ENCODE results near the gene CCDC6. TPM values are rescaled to one million over a fixed set of nuclear protein-coding genes. Genes with fewer than 3 reads are reported as not detected.

CCDC6 gene
- polyA plus RNA-seq, 1 donor (not counting 4 experiments of a cell fraction or from before 2014, with no cell fraction given), result 46.5 TPM

DNA sequence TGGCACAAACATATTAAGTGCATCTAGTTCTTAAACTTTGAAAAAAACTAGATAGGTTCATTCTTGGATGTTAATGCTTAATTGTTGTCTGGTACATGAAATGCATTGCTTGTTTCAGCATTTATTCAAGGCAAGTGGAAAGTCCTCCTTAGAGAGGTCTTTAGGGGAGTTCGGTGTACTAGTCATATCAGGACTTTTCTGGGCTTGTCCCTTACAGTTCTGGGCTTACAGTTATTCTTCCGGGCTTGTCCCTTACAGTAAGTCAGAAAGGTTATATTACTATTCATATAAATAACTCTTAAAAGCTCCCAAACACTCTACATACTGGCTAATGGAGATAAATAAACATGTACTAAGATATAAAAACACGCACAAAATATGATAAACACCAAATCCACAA, 91.5 kb downstream of the CCDC6 start:
- Histone ChIP-seq H3K27ac (ENCODE audit: control insufficient read depth, insufficient read depth, low read length) (no peak overlapping the region), H4K20me1 (ENCODE audit: control insufficient read depth, extremely low read depth, insufficient read depth, low read length) (no peaks in the 10 kb centered on the region), H3K27me3 (ENCODE audit: control insufficient read depth, extremely low read depth, insufficient read depth, low read length) (no peaks in the 10 kb centered on the region), H3K79me2 (ENCODE audit: control insufficient read depth, insufficient read depth, low read length) (peaks cover 9% of the 10 kb centered on the region), H3K4me2 (ENCODE audit: control insufficient read depth, extremely low read depth, insufficient read depth, low read depth, low read length) (no peak overlapping the region), H3K4me1 (ENCODE audit: control insufficient read depth, extremely low read depth, insufficient read depth, low read length) (peaks cover 2% of the 10 kb centered on the region), H3K9me1 (ENCODE audit: control insufficient read depth, extremely low read depth, insufficient read depth, low read length) (no peaks in the 10 kb centered on the region), H2AFZ (ENCODE audit: control insufficient read depth, low read length) (no peak overlapping the region), H3K9ac (ENCODE audit: control insufficient read depth, extremely low read depth, insufficient read depth, low read length) (no peak overlapping the region), H3K36me3 (ENCODE audit: control insufficient read depth in 2 of 2, extremely low read depth in 1 of 2, insufficient read depth in 2 of 2, low read length in 2 of 2) (peaks cover 12 to 13% of the 10 kb centered on the region in 2 experiments), H3K9me3 (ENCODE audit: control insufficient read depth, low read depth, low read length) (no peaks in the 10 kb centered on the region), H3K4me3 (ENCODE audit: control insufficient read depth in 2 of 3, extremely low read depth in 1 of 3, insufficient read depth in 2 of 3, low read depth in 1 of 3, low read length in 3 of 3) (no peak overlapping the region)
- dilution Hi-C loops (cut with MboI; ENCODE audit: extremely low pct_ligation_motif_present, low sequenced_read_pairs), result no loop called here
- TF ChIP-seq EZH2 (IDR thresholded peaks at IDR 0.05; ENCODE audit: low read length), result no peak
- TF ChIP-seq, protein P1, sequence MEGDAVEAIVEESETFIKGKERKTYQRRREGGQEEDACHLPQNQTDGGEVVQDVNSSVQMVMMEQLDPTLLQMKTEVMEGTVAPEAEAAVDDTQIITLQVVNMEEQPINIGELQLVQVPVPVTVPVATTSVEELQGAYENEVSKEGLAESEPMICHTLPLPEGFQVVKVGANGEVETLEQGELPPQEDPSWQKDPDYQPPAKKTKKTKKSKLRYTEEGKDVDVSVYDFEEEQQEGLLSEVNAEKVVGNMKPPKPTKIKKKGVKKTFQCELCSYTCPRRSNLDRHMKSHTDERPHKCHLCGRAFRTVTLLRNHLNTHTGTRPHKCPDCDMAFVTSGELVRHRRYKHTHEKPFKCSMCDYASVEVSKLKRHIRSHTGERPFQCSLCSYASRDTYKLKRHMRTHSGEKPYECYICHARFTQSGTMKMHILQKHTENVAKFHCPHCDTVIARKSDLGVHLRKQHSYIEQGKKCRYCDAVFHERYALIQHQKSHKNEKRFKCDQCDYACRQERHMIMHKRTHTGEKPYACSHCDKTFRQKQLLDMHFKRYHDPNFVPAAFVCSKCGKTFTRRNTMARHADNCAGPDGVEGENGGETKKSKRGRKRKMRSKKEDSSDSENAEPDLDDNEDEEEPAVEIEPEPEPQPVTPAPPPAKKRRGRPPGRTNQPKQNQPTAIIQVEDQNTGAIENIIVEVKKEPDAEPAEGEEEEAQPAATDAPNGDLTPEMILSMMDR (optimal IDR thresholded peaks at IDR 0.05 in 1 of 3, IDR thresholded peaks at IDR 0.05 in 1 of 3, conservative IDR thresholded peaks at IDR 0.05 in 1 of 3; ENCODE audit: extremely low read depth in 1 of 3, insufficient read depth in 2 of 3, low read length in 3 of 3), result no peak
- no peak for FAIRE-seq
- no peak for DNase-seq (ENCODE audit: low read depth, low spot score)

DNA sequence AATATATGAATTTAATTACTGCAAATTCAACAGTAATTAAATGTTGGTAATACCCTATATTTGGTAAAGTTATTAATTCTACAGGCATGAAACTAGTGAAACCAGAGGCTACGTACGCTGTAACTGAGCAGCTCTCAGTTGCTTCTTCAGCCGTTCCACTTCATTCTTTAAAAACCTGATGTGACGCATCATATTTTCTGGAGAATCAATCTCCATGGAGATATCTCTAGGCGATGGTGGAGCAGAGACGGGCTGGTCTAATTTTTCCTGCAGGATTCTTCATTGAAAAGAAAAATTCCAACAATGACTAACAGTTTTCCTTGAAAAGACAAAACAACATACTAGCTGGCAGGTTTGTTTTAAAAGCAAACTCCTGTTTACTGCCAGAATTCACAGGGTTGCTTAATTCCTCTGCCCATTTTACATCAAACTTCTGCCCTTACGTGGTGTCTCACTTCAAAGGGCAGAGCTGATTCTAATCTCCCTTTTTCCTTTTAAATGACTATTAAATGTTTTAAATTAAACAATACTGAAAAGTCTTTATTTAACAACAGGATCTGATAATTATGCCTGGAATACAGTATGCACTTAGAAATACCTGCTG, 93.7 kb downstream of the CCDC6 start:
- Histone ChIP-seq H3K79me2 (ENCODE audit: control insufficient read depth, insufficient read depth, low read length) (peaks cover 5% of the 10 kb centered on the region), H2AFZ (ENCODE audit: control insufficient read depth, low read length) (no peak overlapping the region), H3K9me1 (ENCODE audit: control insufficient read depth, extremely low read depth, insufficient read depth, low read length) (no peaks in the 10 kb centered on the region), H3K9ac (ENCODE audit: control insufficient read depth, extremely low read depth, insufficient read depth, low read length) (no peak overlapping the region), H4K20me1 (ENCODE audit: control insufficient read depth, extremely low read depth, insufficient read depth, low read length) (no peaks in the 10 kb centered on the region), H3K4me2 (ENCODE audit: control insufficient read depth, extremely low read depth, insufficient read depth, low read depth, low read length) (no peak overlapping the region), H3K27me3 (ENCODE audit: control insufficient read depth, extremely low read depth, insufficient read depth, low read length) (no peaks in the 10 kb centered on the region), H3K9me3 (ENCODE audit: control insufficient read depth, low read depth, low read length) (no peaks in the 10 kb centered on the region), H3K4me1 (ENCODE audit: control insufficient read depth, extremely low read depth, insufficient read depth, low read length) (peaks cover 2% of the 10 kb centered on the region), H3K36me3 (ENCODE audit: control insufficient read depth in 2 of 2, extremely low read depth in 1 of 2, insufficient read depth in 2 of 2, low read length in 2 of 2) (peaks cover 16 to 19% of the 10 kb centered on the region in 2 experiments), H3K4me3 (ENCODE audit: control insufficient read depth in 2 of 3, extremely low read depth in 1 of 3, insufficient read depth in 2 of 3, low read depth in 1 of 3, low read length in 3 of 3) (no peak overlapping the region), H3K27ac (ENCODE audit: control insufficient read depth, insufficient read depth, low read length) (no peak overlapping the region)
- TF ChIP-seq, protein P1 (optimal IDR thresholded peaks at IDR 0.05 in 1 of 3, IDR thresholded peaks at IDR 0.05 in 1 of 3, conservative IDR thresholded peaks at IDR 0.05 in 1 of 3; ENCODE audit: extremely low read depth in 1 of 3, insufficient read depth in 2 of 3, low read length in 3 of 3), result no peak
- no peak for TF ChIP-seq EZH2 (IDR thresholded peaks at IDR 0.05; ENCODE audit: low read length)
- FAIRE-seq (no peak), DNase-seq (ENCODE audit: low read depth, low spot score) (no peak)
- dilution Hi-C loops (cut with MboI; ENCODE audit: extremely low pct_ligation_motif_present, low sequenced_read_pairs), result no loop called here

All from keratinocyte (primary cell).